Endothelial cell of umbilical vein (primary cell): Measurements from ENCODE around the gene MARCHF11.

ENCODE experiments used
- EZH2 ChIP-seq: IDR thresholded peaks from 2 replicates; pipeline ENCODE4 v1.6.1; 2012; ENCODE audit warnings: borderline replicate concordance, low read depth, mild to moderate bottlenecking, moderate library complexity, low read length, inconsistent platforms; ENCODE audit not compliant: severe bottlenecking
- FOS ChIP-seq: IDR thresholded peaks from 2 replicates; pipeline ENCODE4 v1.6.1; 2011; ENCODE audit warnings: mild to moderate bottlenecking, low read length, moderate library complexity, borderline replicate concordance; ENCODE audit not compliant: insufficient read depth
- GATA2 ChIP-seq: IDR thresholded peaks from 2 replicates; pipeline ENCODE4 v1.7.0; 2011; ENCODE audit warnings: low read depth, mild to moderate bottlenecking, moderate library complexity, mixed read lengths, low read length; ENCODE audit not compliant: insufficient read length, insufficient read depth
- JUN ChIP-seq: IDR thresholded peaks from 2 replicates; pipeline ENCODE4 v1.6.1; 2011; ENCODE audit warnings: borderline replicate concordance, low read depth; ENCODE audit not compliant: insufficient read length, insufficient read depth
- POLR2A ChIP-seq: IDR thresholded peaks from 2 replicates; pipeline ENCODE4 v1.6.1; 2012; ENCODE audit warnings: low read depth, mild to moderate bottlenecking, control low read depth, low read length
- POLR2AphosphoS5 ChIP-seq: IDR thresholded peaks from 2 replicates; pipeline ENCODE4 v1.6.1; 2012; ENCODE audit warnings: low read depth, mild to moderate bottlenecking, control low read depth, low read length, moderate library complexity; ENCODE audit not compliant: insufficient read depth
- TF ChIP-seq, protein P1 (sequence below), 2 donors: IDR thresholded peaks; 1 replicate in 1 of 2; 2 replicates in 1 of 2; pipeline ENCODE4 v1.5.1; 2011; ENCODE audit warnings: low read length in 2 of 2, mild to moderate bottlenecking in 2 of 2, moderate library complexity in 2 of 2, control low read depth in 1 of 2, inconsistent platforms in 1 of 2, low read depth in 1 of 2; ENCODE audit not compliant: insufficient read depth in 1 of 2; ENCODE audit errors: extremely low read depth in 1 of 2
- TF ChIP-seq, protein P2 (sequence below): IDR thresholded peaks from 2 replicates; pipeline ENCODE4 v1.6.1; 2011; ENCODE audit not compliant: insufficient read depth, insufficient read length

DNA sequence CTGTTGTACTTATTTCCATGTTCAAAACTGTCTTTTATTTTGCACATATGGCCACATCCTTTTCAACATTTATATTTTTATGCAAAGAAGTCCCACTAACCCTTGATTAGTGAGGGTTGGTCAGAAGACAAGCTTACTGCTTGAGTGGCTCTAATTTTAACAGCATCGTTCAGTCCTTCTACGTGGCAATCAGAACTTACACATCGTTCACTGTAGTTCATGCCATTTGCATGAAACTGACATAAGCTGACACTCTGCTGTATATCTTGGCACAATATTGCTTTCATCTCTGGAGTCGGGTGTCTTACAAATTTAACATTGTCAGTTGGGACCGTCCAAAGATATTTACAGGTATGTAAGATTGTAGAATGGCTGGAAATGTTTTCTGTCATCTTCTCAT is 50.6 kb downstream of the MARCHF11 start:
- TF ChIP-seq, protein P1, sequence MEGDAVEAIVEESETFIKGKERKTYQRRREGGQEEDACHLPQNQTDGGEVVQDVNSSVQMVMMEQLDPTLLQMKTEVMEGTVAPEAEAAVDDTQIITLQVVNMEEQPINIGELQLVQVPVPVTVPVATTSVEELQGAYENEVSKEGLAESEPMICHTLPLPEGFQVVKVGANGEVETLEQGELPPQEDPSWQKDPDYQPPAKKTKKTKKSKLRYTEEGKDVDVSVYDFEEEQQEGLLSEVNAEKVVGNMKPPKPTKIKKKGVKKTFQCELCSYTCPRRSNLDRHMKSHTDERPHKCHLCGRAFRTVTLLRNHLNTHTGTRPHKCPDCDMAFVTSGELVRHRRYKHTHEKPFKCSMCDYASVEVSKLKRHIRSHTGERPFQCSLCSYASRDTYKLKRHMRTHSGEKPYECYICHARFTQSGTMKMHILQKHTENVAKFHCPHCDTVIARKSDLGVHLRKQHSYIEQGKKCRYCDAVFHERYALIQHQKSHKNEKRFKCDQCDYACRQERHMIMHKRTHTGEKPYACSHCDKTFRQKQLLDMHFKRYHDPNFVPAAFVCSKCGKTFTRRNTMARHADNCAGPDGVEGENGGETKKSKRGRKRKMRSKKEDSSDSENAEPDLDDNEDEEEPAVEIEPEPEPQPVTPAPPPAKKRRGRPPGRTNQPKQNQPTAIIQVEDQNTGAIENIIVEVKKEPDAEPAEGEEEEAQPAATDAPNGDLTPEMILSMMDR (IDR thresholded peaks at IDR 0.05; ENCODE audit: extremely low read depth in 1 of 2, insufficient read depth in 1 of 2, low read depth in 1 of 2, low read length in 2 of 2), result no peak
- TF ChIP-seq POLR2A, result no peak
- no peak for TF ChIP-seq POLR2AphosphoS5
- TF ChIP-seq JUN, result no peak
- TF ChIP-seq, protein P2, sequence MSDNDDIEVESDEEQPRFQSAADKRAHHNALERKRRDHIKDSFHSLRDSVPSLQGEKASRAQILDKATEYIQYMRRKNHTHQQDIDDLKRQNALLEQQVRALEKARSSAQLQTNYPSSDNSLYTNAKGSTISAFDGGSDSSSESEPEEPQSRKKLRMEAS, result no peak
- TF ChIP-seq EZH2, result no peak
- no peak for TF ChIP-seq GATA2
- TF ChIP-seq FOS, result no peak
